Right atrium auricular region (tissue), 2 donors: ENCODE data around the gene SRMS. TPM values are rescaled to one million over a fixed set of nuclear protein-coding genes. Genes with fewer than 3 reads are reported as not detected.

Source experiments
- DNase-seq: peaks from one replicate; pipeline ENCODE4 v3.0.0-alpha.2; 2019; ENCODE audit warnings: low spot score
- H3K27ac ChIP-seq, 2 donors: fragments of 200-600 bp; sonication (generic); 1 replicate in 1 of 2; 2 replicates in 1 of 2; pipeline ENCODE4 v1.5.1; 2016 to 2019
- H3K27me3 ChIP-seq, 2 donors: fragments of 200-600 bp; sonication (generic); one replicate each; pipeline versions ENCODE4 v1.5.1 to v1.6.0; 2017 to 2019
- H3K36me3 ChIP-seq: fragments of 200-600 bp; sonication (generic); one replicate; pipeline ENCODE4 v1.5.1; 2016
- H3K4me1 ChIP-seq, 2 donors: fragments of 200-600 bp; sonication (generic); one replicate each; pipeline versions ENCODE4 v1.5.1 to v1.6.0; 2017 to 2019
- H3K4me3 ChIP-seq, 2 donors: fragments of 200-600 bp; sonication (generic); 1 replicate in 1 of 2; 2 replicates in 1 of 2; pipeline ENCODE4 v1.5.1; 2017 to 2019; ENCODE audit warnings: mild to moderate bottlenecking in 1 of 2, moderate library complexity in 1 of 2
- H3K9me3 ChIP-seq, 2 donors: fragments of 200-600 bp; sonication (generic); one replicate each; pipeline ENCODE4 v1.5.1; 2019
- total RNA-seq, 2 donors: library from RNA; depleted of rRNA; stranded (reverse); fragments of >200 nt; gene quantifications; one replicate each; pipeline ENCODE4 v1.1.0, GENCODE V29; 2016
- TF ChIP-seq, protein P1 (sequence below), 2 donors: fragments of 200-600 bp; sonication (generic); IDR thresholded peaks; one replicate each; pipeline ENCODE4 v1.5.1; 2019; ENCODE audit warnings: antibody characterized with exemption in 2 of 2

Gene SRMS
- total RNA-seq, 2 donors from 2014 or later = not detected

DNA sequence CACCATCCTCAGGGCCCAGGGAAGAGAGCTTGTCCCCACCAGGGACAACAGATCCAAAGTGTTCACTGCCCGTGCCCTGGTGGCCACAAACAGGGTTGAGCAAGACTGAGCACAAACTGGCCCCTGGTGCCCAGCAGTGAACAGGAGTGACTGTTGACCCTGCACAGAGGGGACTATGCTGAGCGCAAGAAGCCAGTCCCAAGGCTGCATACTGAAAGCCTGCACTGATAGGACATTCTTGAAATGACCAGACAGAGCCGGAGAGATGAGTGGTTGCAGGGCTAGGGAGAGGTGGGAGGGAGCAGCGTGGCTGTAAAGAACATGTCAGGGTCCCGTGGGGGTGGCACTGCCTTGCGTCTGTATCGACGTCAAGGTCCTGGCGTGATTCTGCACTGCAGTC lies 3.5 kb upstream of the SRMS start:
- Histone ChIP-seq H3K4me3 (no peak overlapping the region), H3K9me3 (no peaks in the 10 kb centered on the region), H3K4me1 (peaks cover 0 to 19% of the 10 kb centered on the region in 2 donors), H3K36me3 (no peaks in the 10 kb centered on the region), H3K27me3 (no peaks in the 10 kb centered on the region), H3K27ac (no peak overlapping the region)
- no peak for DNase-seq
- TF ChIP-seq, protein P1, sequence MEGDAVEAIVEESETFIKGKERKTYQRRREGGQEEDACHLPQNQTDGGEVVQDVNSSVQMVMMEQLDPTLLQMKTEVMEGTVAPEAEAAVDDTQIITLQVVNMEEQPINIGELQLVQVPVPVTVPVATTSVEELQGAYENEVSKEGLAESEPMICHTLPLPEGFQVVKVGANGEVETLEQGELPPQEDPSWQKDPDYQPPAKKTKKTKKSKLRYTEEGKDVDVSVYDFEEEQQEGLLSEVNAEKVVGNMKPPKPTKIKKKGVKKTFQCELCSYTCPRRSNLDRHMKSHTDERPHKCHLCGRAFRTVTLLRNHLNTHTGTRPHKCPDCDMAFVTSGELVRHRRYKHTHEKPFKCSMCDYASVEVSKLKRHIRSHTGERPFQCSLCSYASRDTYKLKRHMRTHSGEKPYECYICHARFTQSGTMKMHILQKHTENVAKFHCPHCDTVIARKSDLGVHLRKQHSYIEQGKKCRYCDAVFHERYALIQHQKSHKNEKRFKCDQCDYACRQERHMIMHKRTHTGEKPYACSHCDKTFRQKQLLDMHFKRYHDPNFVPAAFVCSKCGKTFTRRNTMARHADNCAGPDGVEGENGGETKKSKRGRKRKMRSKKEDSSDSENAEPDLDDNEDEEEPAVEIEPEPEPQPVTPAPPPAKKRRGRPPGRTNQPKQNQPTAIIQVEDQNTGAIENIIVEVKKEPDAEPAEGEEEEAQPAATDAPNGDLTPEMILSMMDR (IDR thresholded peaks at IDR 0.05) = no peak

DNA sequence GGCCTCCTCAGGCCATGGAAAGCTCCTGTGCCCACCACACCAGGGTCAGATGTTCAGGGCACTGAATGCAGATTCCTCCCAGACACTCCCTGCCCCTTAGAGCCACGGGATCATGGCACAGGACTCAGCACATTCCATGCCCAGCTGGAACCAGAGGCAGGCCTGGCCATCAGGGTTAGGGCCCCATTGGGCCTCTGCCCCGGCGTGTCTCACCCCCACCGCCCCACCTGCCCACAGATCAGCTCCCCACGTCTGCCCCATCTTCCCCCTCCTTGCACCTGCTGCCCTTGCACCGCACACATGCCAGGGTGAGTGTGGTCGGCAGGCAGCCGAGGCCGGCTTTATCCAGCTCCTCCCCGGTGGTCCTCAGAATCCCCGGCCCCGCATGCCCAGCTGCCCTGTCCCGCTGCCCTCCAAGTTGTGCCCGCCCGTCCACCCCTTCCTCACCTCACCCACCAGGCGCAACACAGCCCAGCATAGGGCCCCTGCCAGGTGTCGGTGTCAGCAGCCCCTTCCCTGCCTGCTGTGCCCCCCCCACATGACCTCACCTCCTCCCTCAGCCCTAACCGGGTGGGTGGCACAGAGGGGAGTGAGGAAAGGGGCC lies 2.2 kb upstream of the SRMS start:
- H3K4me3 ChIP-seq = no peak overlapping the region
- H3K27me3 ChIP-seq = no peaks in the 10 kb centered on the region
- peaks cover 0 to 19% of the 10 kb centered on the region in 2 donors for H3K4me1 ChIP-seq
- H3K27ac ChIP-seq = no peak overlapping the region
- no peak for DNase-seq
- H3K36me3 ChIP-seq = no peaks in the 10 kb centered on the region
- TF ChIP-seq, protein P1 (IDR thresholded peaks at IDR 0.05) = no peak
- no peaks in the 10 kb centered on the region for H3K9me3 ChIP-seq

DNA sequence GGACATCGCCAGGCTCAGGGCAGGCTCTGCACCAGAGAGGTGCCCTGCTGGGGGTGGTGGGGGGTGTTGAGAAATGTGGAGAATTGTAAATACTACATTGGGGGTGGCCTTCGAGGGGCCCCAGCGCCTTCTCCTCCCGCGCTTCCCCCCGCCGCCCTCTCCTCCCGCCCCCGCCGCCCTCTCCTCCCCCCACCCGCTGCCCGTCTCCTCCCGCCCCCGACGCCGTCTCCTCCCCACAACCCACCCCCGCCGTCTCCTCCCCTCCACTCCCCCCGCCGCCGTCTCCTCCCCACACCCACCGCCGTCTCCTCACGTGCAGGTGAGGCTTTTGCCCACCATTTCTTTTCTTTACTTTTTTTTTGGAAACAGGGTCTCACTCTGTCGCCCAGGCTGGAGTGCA lies 1.5 kb upstream of the SRMS start:
- DNase-seq = no peak
- Histone ChIP-seq H3K4me3 (no peak overlapping the region), H3K36me3 (no peaks in the 10 kb centered on the region), H3K9me3 (no peaks in the 10 kb centered on the region), H3K27ac (no peak overlapping the region), H3K27me3 (no peaks in the 10 kb centered on the region), H3K4me1 (peaks cover 0 to 12% of the 10 kb centered on the region in 2 donors)
- TF ChIP-seq, protein P1 (IDR thresholded peaks at IDR 0.05) = no peak

DNA sequence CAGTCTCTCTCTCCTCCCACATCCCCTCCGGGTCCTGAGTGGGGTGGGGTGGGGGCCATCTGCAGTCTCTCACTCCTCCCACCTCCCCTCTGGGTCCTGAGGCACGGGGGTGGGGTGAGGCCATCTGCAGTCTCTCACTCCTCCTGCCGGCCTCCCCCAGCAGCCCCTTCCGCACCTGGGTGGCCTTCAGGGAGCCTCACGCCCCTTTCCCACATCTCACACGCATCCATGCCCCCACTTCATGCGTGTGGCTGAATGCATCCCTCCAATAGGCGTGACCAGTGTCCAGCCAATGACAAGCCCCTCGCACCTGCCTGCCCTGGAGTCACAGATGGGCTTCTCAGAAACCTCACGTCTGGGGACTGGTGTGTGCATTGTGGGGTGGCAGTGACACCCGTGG lies 993 bp upstream of the SRMS start:
- Histone ChIP-seq H3K27ac (no peak overlapping the region), H3K9me3 (no peaks in the 10 kb centered on the region), H3K27me3 (no peaks in the 10 kb centered on the region), H3K4me1 (peaks cover 0 to 8% of the 10 kb centered on the region in 2 donors), H3K4me3 (no peak overlapping the region), H3K36me3 (no peaks in the 10 kb centered on the region)
- TF ChIP-seq, protein P1 (IDR thresholded peaks at IDR 0.05) = no peak
- no peak for DNase-seq

DNA sequence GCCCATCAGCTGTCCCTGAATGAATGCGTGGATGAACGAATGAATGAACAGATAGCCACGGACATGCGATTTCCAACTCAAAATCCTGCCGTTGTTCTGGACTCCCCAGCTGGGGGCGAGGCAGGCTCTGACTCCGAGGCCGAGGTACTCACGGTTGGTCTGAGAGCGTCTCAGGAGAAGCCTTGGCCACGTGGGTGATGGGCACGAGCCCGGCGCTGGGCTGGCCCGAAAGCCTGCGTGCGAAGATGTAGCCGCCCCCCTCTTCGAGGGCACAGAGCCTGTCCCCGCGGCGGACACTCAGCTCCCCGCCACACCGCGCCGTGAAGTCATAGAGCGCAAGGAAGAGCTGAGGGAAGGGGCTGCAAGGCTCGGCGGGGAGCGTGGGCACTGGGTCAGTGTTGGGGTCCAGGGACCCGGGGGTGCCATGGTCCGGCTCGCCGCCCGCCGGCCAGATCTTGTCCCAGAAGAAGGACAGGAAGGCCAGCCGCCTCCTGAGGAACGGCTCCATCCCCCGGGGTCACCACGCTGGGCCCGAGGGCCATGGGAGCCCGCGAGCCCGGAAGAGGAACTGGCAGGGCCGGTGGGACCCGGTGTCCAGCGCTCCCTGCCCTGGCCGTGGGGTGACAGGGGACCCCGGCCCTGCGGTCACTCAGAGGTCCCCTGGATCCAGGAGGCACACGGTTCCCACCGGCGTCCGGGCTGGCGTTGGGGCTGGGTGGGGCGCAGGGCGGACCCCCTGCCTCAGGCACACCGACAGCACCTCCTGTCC lies 409 bp downstream of the SRMS start:
- H3K9me3 ChIP-seq = no peaks in the 10 kb centered on the region
- no peaks in the 10 kb centered on the region for H3K27me3 ChIP-seq
- H3K36me3 ChIP-seq = no peaks in the 10 kb centered on the region
- TF ChIP-seq, protein P1 (IDR thresholded peaks at IDR 0.05) = no peak
- H3K4me1 ChIP-seq = no peaks in the 10 kb centered on the region
- H3K4me3 ChIP-seq = no peak overlapping the region
- DNase-seq = no peak
- H3K27ac ChIP-seq = no peak overlapping the region
